Activated T-cell treated with anti-CD3 and anti-CD28 coated beads, Interleukin-2, amount 50 U/mL, for 4 hours (primary cell): Measurements from ENCODE around the gene SLC27A5. TPM values are rescaled to one million over a fixed set of nuclear protein-coding genes. Genes with fewer than 3 reads are reported as not detected.
"Not testable (repeated sequence)": the region's sequence is repeated elsewhere in the genome, so short reads cannot be mapped to it uniquely, and the experiment has no call there.

ENCODE experiments used
- ATAC-seq, 2 donors: fragments of 200-7000 bp; cut with Tn5 transposase; one replicate each; pipeline ENCODE4 v1.10.0; 2021
- DNase-seq: peaks from one replicate; pipeline ENCODE4 v3.0.0-alpha.2; 2020
- H3K27me3 Mint-ChIP-seq: one replicate; pipeline ENCODE4 v1.8.0; 2021; ENCODE audit warnings: low read depth, mixed read lengths
- H3K36me3 Mint-ChIP-seq: one replicate; pipeline ENCODE4 v1.8.0; 2022; ENCODE audit warnings: mixed read lengths; ENCODE audit not compliant: insufficient read depth
- H3K4me1 Mint-ChIP-seq: one replicate; pipeline ENCODE4 v1.8.0; 2021; ENCODE audit warnings: low read depth, mixed read lengths
- H3K4me3 Mint-ChIP-seq: one replicate; pipeline ENCODE4 v1.8.0; 2021; ENCODE audit warnings: mild to moderate bottlenecking, moderate library complexity, mixed read lengths
- H3K9me3 Mint-ChIP-seq: one replicate; pipeline ENCODE4 v1.8.0; 2021; ENCODE audit warnings: mixed read lengths
- total RNA-seq, 3 donors: library from RNA; stranded (reverse); gene quantifications; one replicate each; pipeline ENCODE4 v1.2.1, GENCODE V29; 2021

The SLC27A5 gene
- total RNA-seq, 3 donors from 2014 or later: 12.6 to 19.8 (median 19.5) TPM

DNA sequence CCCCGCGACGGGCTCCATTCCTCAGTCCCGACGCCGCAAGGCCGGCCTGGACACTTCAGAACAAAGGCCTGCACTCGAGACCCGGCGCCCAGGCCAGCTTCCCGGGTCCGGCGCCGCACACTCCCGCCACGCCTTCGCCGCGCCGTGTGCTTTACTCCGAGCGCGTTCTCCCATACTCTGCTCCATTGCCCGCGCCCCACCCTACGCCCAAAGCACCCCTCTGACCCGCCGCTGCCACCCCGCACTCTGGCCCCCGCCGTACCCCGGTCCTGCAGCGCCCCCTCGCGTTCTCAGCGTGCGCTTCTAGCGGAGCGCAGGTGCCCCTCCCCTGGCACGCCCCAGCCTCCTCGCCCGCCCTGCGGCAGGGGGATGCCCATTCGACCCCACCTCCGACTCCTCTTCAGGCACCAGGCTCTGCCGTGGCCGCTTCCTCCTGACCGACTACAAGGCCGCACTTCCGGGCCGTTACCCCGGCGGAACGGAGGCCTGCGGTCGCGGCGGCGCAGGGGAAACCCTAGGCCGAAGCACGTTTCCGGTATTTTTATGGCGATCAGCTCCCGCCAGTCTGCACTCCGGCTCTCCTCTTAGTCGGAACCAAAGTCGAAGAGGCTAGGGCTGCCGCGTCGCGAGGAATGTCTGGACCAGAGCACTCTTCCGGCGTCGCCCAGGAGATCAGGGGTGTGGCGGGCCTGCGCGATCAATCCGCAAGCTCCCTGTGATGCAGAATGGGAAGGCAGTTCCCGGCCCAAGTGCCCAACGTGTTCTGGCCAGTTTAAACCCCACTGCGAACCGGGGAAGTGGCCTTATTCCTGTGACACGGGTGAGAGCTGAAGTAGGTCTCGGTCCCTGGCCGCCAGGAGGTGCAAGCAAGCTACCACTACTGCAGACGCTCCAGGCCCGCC, 7.8 kb upstream of the SLC27A5 start, which contains the start of gene ZBTB45:
Gene ZBTB45, minus strand, starts transcription at position 456 of the 902 bp plus-strand sequence. CDS start 2,137 bp downstream, outside the sequence.
- Mint-ChIP-seq H3K36me3 (peaks cover 10% of the 10 kb centered on the region), H3K27me3 (no peaks in the 10 kb centered on the region), H3K4me1 (peaks cover 37% of the 10 kb centered on the region), H3K9me3 (no peaks in the 10 kb centered on the region), H3K4me3 (peak within 1 kb of the TSS; percentile 97)
- peak; percentile 84 for DNase-seq
- peak; percentile 87 to 88 for ATAC-seq

- no peaks in the 10 kb centered on the region for H3K9me3 Mint-ChIP-seq
- peaks cover 10% of the 10 kb centered on the region for H3K36me3 Mint-ChIP-seq
- H3K27me3 Mint-ChIP-seq: no peaks in the 10 kb centered on the region
- peak overlapping the region; percentile 97 for H3K4me3 Mint-ChIP-seq
- ATAC-seq (peak; percentile 5 to 11), DNase-seq (peak; percentile 41)
- H3K4me1 Mint-ChIP-seq: peaks cover 39% of the 10 kb centered on the region
These were observed 7.2 kb upstream of the SLC27A5 start for GRCh38 chr19:58519087-58519354.

GRCh38 chr19:58518256-58519086, 6.7 kb upstream of the SLC27A5 start:
- peaks cover 10% of the 10 kb centered on the region for H3K36me3 Mint-ChIP-seq
- H3K4me3 Mint-ChIP-seq: peak overlapping the region; percentile 97
- no peaks in the 10 kb centered on the region for H3K9me3 Mint-ChIP-seq
- DNase-seq: no peak
- H3K27me3 Mint-ChIP-seq: no peaks in the 10 kb centered on the region
- H3K4me1 Mint-ChIP-seq: peaks cover 42% of the 10 kb centered on the region
- no peak for ATAC-seq

DNA sequence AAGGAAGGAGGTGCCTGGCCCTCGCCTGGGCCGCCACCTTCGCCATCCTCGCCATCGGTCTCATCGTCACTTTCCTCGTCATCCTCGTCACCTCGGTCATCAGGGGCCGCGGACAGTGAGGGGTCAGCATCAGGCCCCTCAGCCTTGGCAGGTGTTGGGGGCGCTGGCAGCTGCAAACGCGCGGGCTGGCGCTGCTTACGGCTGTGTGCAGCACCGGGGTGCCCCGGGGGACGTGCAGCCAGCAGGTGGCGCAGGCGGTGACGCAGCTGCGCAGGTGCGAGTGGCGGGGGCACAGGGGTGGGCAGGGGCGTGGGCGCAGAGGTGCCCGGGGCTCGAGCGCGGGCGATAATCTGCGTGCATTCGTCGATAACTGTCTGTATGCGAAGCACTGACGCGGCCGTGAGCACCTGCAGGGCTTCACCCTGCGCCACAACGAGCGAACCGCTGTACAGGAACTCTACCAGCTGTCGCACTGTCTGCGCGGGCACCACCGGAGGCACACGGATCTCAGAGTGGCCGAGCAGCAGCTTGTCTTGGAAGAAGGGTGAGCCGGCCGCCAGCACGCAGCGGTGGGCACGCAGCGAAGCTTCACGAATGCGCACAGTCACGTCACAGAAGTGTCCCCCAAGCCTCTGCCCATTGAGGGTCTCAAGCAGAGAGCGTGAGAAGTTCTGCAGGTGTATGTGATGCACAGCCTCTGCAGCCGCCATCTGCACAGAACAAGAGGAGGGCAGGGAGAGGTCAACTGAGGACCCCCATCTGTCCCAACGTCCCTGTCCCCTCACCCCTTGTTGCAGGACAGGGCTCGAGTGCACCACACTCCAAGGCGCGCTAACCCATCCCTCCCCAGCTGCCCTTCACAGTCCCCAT, 5.4 kb upstream of the SLC27A5 start:
- Mint-ChIP-seq H3K36me3 (peaks cover 10% of the 10 kb centered on the region), H3K9me3 (no peaks in the 10 kb centered on the region), H3K4me3 (peak overlapping the region; percentile 29), H3K27me3 (no peaks in the 10 kb centered on the region), H3K4me1 (peaks cover 42% of the 10 kb centered on the region)
- DNase-seq (no peak), ATAC-seq (no peak)

- H3K4me1 Mint-ChIP-seq: peaks cover 39% of the 10 kb centered on the region
- peaks cover 10% of the 10 kb centered on the region for H3K36me3 Mint-ChIP-seq
- ATAC-seq (no peak), DNase-seq (no peak)
- no peaks in the 10 kb centered on the region for H3K27me3 Mint-ChIP-seq
- H3K4me3 Mint-ChIP-seq: peak overlapping the region; percentile 69
- H3K9me3 Mint-ChIP-seq: no peaks in the 10 kb centered on the region
These were observed 4.5 kb upstream of the SLC27A5 start for GRCh38 chr19:58516246-58516836.

- Mint-ChIP-seq H3K36me3 (peaks cover 10% of the 10 kb centered on the region), H3K4me3 (peak overlapping the region; percentile 82), H3K9me3 (no peaks in the 10 kb centered on the region), H3K4me1 (peaks cover 37% of the 10 kb centered on the region), H3K27me3 (no peaks in the 10 kb centered on the region)
- ATAC-seq (no peak), DNase-seq (no peak)
These were observed 3.5 kb upstream of the SLC27A5 start for GRCh38 chr19:58515259-58515658.

GRCh38 chr19:58514564-58515022, 2.8 kb upstream of the SLC27A5 start:
- Mint-ChIP-seq H3K4me3 (peak overlapping the region; percentile 82), H3K4me1 (peaks cover 32% of the 10 kb centered on the region), H3K36me3 (peaks cover 10% of the 10 kb centered on the region), H3K27me3 (no peaks in the 10 kb centered on the region), H3K9me3 (no peaks in the 10 kb centered on the region)
- no peak for ATAC-seq
- DNase-seq: no peak

- Mint-ChIP-seq H3K4me3 (peak overlapping the region; percentile 82), H3K36me3 (peaks cover 10% of the 10 kb centered on the region), H3K4me1 (peaks cover 29% of the 10 kb centered on the region), H3K9me3 (no peaks in the 10 kb centered on the region), H3K27me3 (no peaks in the 10 kb centered on the region)
- DNase-seq: peak; percentile 93
- ATAC-seq: peak; percentile 92
These were observed 2.1 kb upstream of the SLC27A5 start for GRCh38 chr19:58513694-58514563.

GRCh38 chr19:58513213-58513693, 1.5 kb upstream of the SLC27A5 start:
- no peak for DNase-seq
- Mint-ChIP-seq H3K4me3 (peak overlapping the region; percentile 82), H3K4me1 (peaks cover 22% of the 10 kb centered on the region), H3K9me3 (no peaks in the 10 kb centered on the region), H3K27me3 (no peaks in the 10 kb centered on the region), H3K36me3 (peaks cover 8% of the 10 kb centered on the region)
- ATAC-seq: no peak

DNA sequence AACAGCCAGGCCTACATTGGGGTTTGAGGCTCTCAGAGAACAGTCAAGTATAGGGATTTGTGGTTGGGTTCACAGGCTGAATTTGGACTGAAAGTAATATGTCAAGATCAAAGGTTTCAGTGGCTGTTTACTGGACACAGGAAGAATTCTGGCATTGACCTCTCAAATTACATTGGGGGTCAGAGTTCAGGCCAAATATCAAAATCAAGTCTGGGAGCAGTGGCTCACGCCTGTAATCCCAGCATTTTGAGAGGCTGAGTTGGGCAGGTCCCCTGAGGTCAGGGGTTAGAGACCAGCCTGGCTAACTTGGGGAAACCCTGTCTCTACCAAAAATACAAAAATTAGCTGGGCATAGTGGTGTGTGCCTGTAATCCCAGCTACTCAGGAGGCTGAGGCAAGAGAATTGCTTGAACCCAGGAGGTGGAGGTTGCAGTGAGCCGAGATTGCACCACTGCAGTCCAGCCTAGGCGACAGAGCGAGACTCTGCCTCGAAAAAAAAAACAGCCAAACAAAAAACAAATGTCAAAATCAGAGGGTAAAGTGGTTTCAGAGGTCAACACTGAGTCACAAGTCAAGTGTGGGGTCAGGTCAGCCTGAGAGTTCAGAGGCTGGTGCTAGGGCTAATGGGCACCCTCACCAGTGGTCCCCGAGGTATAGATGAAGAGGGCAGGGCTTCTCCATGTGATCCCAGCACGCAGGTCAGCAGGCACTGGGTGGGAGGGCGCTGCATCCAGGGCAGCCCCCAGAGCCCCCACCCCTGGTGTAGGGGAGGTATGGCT, 1.5 kb downstream of the SLC27A5 start:
- ATAC-seq (no peak), DNase-seq (no peak)
- H3K9me3 Mint-ChIP-seq: peaks cover 8% of the 10 kb centered on the region
- H3K27me3 Mint-ChIP-seq: no peaks in the 10 kb centered on the region
- peaks cover 8% of the 10 kb centered on the region for H3K4me1 Mint-ChIP-seq
- H3K4me3 Mint-ChIP-seq: no peak overlapping the region
- peaks cover 4% of the 10 kb centered on the region for H3K36me3 Mint-ChIP-seq

DNA sequence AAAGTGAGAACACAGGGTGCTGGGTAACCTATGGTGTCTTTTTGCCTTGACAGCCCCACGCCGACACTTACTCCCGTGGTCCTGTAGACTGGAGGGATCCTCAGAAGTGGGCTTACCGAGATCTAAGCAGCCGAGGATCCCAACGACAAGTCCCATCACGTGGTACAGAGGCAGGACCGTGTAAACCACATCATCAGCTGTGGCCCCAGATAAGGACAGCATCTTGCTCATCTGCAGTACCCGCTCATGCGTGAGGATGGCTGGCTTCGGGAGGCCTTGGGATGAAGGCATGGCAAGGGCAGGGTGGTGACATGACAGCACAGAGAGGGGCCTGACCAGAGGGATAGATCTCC, 2.1 kb downstream of the SLC27A5 start:
- DNase-seq (no peak), ATAC-seq (no peak)
- no peak overlapping the region for H3K4me3 Mint-ChIP-seq
- H3K27me3 Mint-ChIP-seq: no peaks in the 10 kb centered on the region
- peaks cover 3% of the 10 kb centered on the region for H3K36me3 Mint-ChIP-seq
- peaks cover 5% of the 10 kb centered on the region for H3K4me1 Mint-ChIP-seq
- peaks cover 8% of the 10 kb centered on the region for H3K9me3 Mint-ChIP-seq

GRCh38 chr19:58507602-58508223, 4.1 kb downstream of the SLC27A5 start:
- not testable (repeated sequence) for ATAC-seq, H3K4me3 Mint-ChIP-seq, DNase-seq, H3K36me3 Mint-ChIP-seq, H3K4me1 Mint-ChIP-seq, H3K27me3 Mint-ChIP-seq, H3K9me3 Mint-ChIP-seq
